ENCODE data around the gene ACAP2. TPM values are rescaled to one million over a fixed set of nuclear protein-coding genes. Genes with fewer than 3 reads are reported as not detected.
A peak's percentile ranks its signal among the peaks of the same experiment; 100 is the strongest.

Gene ACAP2
- total RNA-seq, 4 donors from 2014 or later = 38.3 to 66.0 (median 49.2) TPM

DNA sequence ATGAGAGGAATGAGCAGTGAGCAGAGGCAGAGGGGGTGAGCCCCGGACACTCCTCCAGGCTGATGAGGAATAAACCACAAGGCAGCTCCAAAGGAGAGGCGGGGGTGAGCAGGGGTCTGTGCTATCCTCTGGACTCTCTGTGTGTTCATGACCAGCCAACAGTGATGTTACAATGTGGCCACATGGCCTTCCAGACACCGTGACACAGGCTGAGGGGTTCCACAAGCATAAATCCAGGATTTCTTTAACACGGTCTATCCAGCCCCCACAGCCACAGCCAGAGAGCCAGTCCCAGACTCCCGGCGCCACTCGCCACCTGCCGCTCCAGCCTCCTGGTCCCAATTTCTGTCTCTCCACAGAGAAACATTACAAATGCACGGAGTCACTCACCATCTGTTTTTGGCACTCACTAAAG, 196.2 kb downstream of the ACAP2 start:
- TF ChIP-seq CTCF (IDR thresholded peaks at IDR 0.05) (no peak), POLR2AphosphoS5 (IDR thresholded peaks at IDR 0.05) (no peak), POLR2A (IDR thresholded peaks at IDR 0.05) (no peak), EP300 (IDR thresholded peaks at IDR 0.05) (no peak)
- no peaks in the 10 kb centered on the region for H3K9me3 ChIP-seq
- ATAC-seq = no peak
- WGBS, 2 donors (ENCODE audit: low coverage in 1 of 2) = 93 to 98% methylated on average over 6 to 8 of the region's 9 CpGs
- H3K27me3 ChIP-seq = no peaks in the 10 kb centered on the region
- H3K27ac ChIP-seq = no peak overlapping the region
- peaks cover 0 to 11% (median 0%) of the 10 kb centered on the region in 3 donors for H3K4me1 ChIP-seq
- no peak overlapping the region for H3K4me3 ChIP-seq
- H3K36me3 ChIP-seq = no peaks in the 10 kb centered on the region

- no peak for TF ChIP-seq EP300 (IDR thresholded peaks at IDR 0.05)
- no peak for TF ChIP-seq POLR2A (IDR thresholded peaks at IDR 0.05)
- no peak for TF ChIP-seq CTCF (IDR thresholded peaks at IDR 0.05)
- no peak for TF ChIP-seq POLR2AphosphoS5 (IDR thresholded peaks at IDR 0.05)
- no peak overlapping the region for H3K27ac ChIP-seq
- H3K27me3 ChIP-seq = no peaks in the 10 kb centered on the region
- no peak for ATAC-seq
- no peaks in the 10 kb centered on the region for H3K36me3 ChIP-seq
- WGBS, 2 donors (ENCODE audit: low coverage in 1 of 2) = 92 to 94% methylated on average over 12 to 15 of the region's 16 CpGs
- no peaks in the 10 kb centered on the region for H3K9me3 ChIP-seq
- H3K4me3 ChIP-seq = no peak overlapping the region
- peaks cover 0 to 7% (median 0%) of the 10 kb centered on the region in 3 donors for H3K4me1 ChIP-seq
Measured at GRCh38 chr3:195245531-195245951, 197.3 kb downstream of the ACAP2 start.

DNA sequence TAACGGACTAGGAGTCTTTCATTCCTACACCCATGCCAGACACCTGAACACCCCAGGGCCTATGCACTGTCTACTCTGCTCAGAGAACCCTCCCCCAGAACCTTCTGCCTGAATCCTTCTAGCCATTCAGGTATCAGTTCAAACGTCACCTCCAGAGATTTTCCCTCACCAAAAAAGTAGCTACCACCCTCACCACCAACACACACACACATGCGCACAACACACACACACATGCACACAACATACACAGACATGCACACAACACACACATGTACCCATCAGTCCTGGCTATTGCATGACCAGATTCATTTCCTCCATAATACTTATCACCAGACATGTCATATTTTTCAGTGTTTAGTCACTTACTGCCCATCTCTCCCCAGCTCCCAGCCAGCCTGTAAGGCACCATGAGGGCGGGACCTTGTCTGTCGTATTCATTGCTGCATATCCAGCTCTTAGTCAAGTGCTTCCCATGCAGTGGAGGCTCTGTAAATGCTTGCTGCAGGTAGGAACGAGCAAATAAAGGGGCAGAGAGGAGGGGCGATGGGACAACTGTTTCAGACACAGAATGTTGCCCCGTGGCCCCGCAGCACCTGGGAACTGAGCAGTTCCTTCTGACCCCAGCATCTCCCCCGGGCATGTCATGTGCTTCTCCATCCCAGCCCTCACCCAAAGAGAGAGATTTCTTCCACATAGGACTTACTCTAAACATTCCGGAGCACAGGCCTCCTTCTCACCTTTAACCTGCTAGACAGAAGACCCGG, 201.0 kb downstream of the ACAP2 start:
- Histone ChIP-seq H3K4me1 (peaks cover 0 to 34% (median 7%) of the 10 kb centered on the region in 3 donors), H3K36me3 (no peaks in the 10 kb centered on the region), H3K27me3 (no peaks in the 10 kb centered on the region), H3K27ac (no peak overlapping the region), H3K9me3 (no peaks in the 10 kb centered on the region), H3K4me3 (no peak overlapping the region)
- no peak for ATAC-seq
- WGBS, 2 donors (ENCODE audit: low coverage in 1 of 2) = 92 to 100% methylated on average over 3 to 7 of the region's 12 CpGs
- TF ChIP-seq CTCF (IDR thresholded peaks at IDR 0.05) (no peak), EP300 (IDR thresholded peaks at IDR 0.05) (no peak), POLR2A (IDR thresholded peaks at IDR 0.05) (no peak), POLR2AphosphoS5 (IDR thresholded peaks at IDR 0.05) (no peak)

DNA sequence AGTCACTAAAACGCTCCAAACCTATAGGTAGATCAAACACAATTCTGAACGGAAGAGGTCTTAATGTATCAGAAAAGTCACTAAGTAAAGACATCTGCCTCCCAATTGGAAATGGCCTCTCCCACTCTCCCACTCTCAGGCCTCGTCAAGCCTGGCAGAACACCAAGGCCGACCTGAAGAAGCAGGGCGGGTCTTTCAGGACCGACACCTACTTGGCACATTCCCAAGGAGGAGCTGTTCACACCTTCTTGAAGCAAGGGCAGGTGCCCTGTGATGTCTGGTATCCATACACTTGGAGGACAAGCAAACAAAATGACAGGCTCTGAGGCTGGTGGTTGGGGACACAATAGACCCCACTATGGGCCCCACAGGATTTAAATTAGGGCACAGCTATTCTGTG, 201.9 kb downstream of the ACAP2 start:
- no peaks in the 10 kb centered on the region for H3K27me3 ChIP-seq
- H3K4me1 ChIP-seq = peaks cover 0 to 34% (median 7%) of the 10 kb centered on the region in 3 donors
- WGBS, 2 donors (ENCODE audit: low coverage in 1 of 2) = 83% methylated on average over 5 of the region's 6 CpGs; no CpG with 5 or more reads in 1 of the 2 donors
- TF ChIP-seq CTCF (IDR thresholded peaks at IDR 0.05) (no peak), POLR2AphosphoS5 (IDR thresholded peaks at IDR 0.05) (no peak), EP300 (IDR thresholded peaks at IDR 0.05) (no peak), POLR2A (IDR thresholded peaks at IDR 0.05) (no peak)
- no peak for ATAC-seq
- no peaks in the 10 kb centered on the region for H3K9me3 ChIP-seq
- H3K36me3 ChIP-seq = no peaks in the 10 kb centered on the region
- H3K4me3 ChIP-seq = no peak overlapping the region
- peak overlapping the region in 2 of 4 donors; percentile 77 to 81 for H3K27ac ChIP-seq

Measured in gastroesophageal sphincter (tissue), 4 donors.